Endothelial cell of umbilical vein (primary cell): ENCODE data around the gene KIAA0232. TPM values are rescaled to one million over a fixed set of nuclear protein-coding genes. Genes with fewer than 3 reads are reported as not detected.
"Not testable (repeated sequence)": the region's sequence is repeated elsewhere in the genome, so short reads cannot be mapped to it uniquely, and the experiment has no call there.

Experiments used
- BruUV-seq: library from RNA; stranded (reverse); fragments of 400-500 nt; replicated peaks from 2 replicates; lab custom pipeline; 2021; lab: Mats Ljungman, UMichigan
- CTCF ChIA-PET: fragments of 300-600, 350-600 bp; sonication (Branson Sonifier 250); formaldehyde crosslinking; loops from one replicate; lab custom pipeline; 2021; ENCODE audit warnings: antibody characterized with exemption, inconsistent platforms; lab: Charles Lee
- POLR2A ChIA-PET: fragments of 300-600, 350-600 bp; sonication (Branson Sonifier 250); formaldehyde crosslinking; loops from one replicate; lab custom pipeline; 2021; ENCODE audit warnings: antibody characterized with exemption, inconsistent platforms; lab: Charles Lee
- DNase-seq: peaks from one replicate; pipeline ENCODE4 v3.0.0-alpha.2; 2011; ENCODE audit warnings: low read depth, low spot score
- FAIRE-seq: peaks from 2 replicates; lab custom pipeline; 2011; peaks lifted over from hg19 to GRCh38; lab: Jason Lieb, UNC
- H2AFZ ChIP-seq: 2 replicates; pipeline ENCODE4 v1.6.0; 2012; ENCODE audit warnings: low read depth, low read length, control low read depth, inconsistent platforms
- H3K27ac ChIP-seq: 2 replicates; pipeline ENCODE4 v1.5.1; 2011; ENCODE audit warnings: low read depth, mild to moderate bottlenecking, control low read depth, low read length, moderate library complexity; ENCODE audit not compliant: insufficient read depth
- H3K27me3 ChIP-seq, 2 experiments: 2 replicates each; pipeline versions ENCODE4 v1.6.0 to v1.6.1; 2011; ENCODE audit warnings: low read length in 2 of 2, mixed read lengths in 1 of 2; ENCODE audit not compliant: control insufficient read depth in 2 of 2, insufficient read depth in 2 of 2
- H3K36me3 ChIP-seq, 2 experiments: 2 replicates in 1 of 2; 3 replicates in 1 of 2; pipeline ENCODE4 v1.5.1; 2011; ENCODE audit warnings: low read length in 2 of 2, mild to moderate bottlenecking in 1 of 2, moderate library complexity in 1 of 2; ENCODE audit not compliant: control insufficient read depth in 2 of 2, insufficient read depth in 2 of 2; ENCODE audit errors: extremely low read depth in 1 of 2
- H3K4me1 ChIP-seq: 3 replicates; pipeline ENCODE4 v1.5.1; 2011; ENCODE audit warnings: mild to moderate bottlenecking, low read length; ENCODE audit not compliant: control insufficient read depth, insufficient read depth; ENCODE audit errors: extremely low read depth
- H3K4me2 ChIP-seq: 2 replicates; pipeline ENCODE4 v1.6.1; 2011; ENCODE audit warnings: low read length, control low read depth, mixed read lengths; ENCODE audit not compliant: insufficient read depth
- H3K4me3 ChIP-seq, 3 experiments: fragments of 200-600 bp in 1 of 3; sonication (generic), shearing (Covaris generic) in 1 of 3; replicated peaks in 1 of 3; 2 replicates each; pipeline ENCODE4 v1.5.1; 2011 to 2016; ENCODE audit warnings: control low read depth in 3 of 3, low read length in 3 of 3, mild to moderate bottlenecking in 2 of 3, inconsistent platforms in 1 of 3, low read depth in 1 of 3, moderate library complexity in 1 of 3; ENCODE audit not compliant: insufficient read depth in 1 of 3
- H3K79me2 ChIP-seq: 2 replicates; pipeline ENCODE4 v1.6.0; 2012; ENCODE audit warnings: low read length, inconsistent platforms; ENCODE audit not compliant: control insufficient read depth, insufficient read depth
- H3K9ac ChIP-seq: replicated peaks from 2 replicates; pipeline ENCODE3; 2011; ENCODE audit warnings: low read length, control low read depth; ENCODE audit not compliant: insufficient read depth; ENCODE audit errors: extremely low read depth
- H3K9me1 ChIP-seq: replicated peaks from 3 replicates; pipeline ENCODE4 v1.6.0; 2011; ENCODE audit warnings: mild to moderate bottlenecking, low read length; ENCODE audit not compliant: control insufficient read depth, insufficient read depth; ENCODE audit errors: extremely low read depth
- H3K9me3 ChIP-seq: replicated peaks from 2 replicates; pipeline ENCODE4 v1.5.1; 2012; ENCODE audit warnings: low read length, inconsistent platforms; ENCODE audit not compliant: control insufficient read depth, insufficient read depth
- H4K20me1 ChIP-seq: replicated peaks from 2 replicates; pipeline ENCODE3; 2011; ENCODE audit warnings: mild to moderate bottlenecking, low read length; ENCODE audit not compliant: control insufficient read depth, insufficient read depth; ENCODE audit errors: extremely low read depth
- CTCF ChIP-seq, 2 donors: IDR thresholded peaks; 1 replicate in 1 of 2; 2 replicates in 1 of 2; pipeline ENCODE4 v1.5.1; 2011; ENCODE audit warnings: low read length in 2 of 2, mild to moderate bottlenecking in 2 of 2, moderate library complexity in 2 of 2, control low read depth in 1 of 2, inconsistent platforms in 1 of 2, low read depth in 1 of 2; ENCODE audit not compliant: insufficient read depth in 1 of 2; ENCODE audit errors: extremely low read depth in 1 of 2
- FOS ChIP-seq: IDR thresholded peaks from 2 replicates; pipeline ENCODE4 v1.6.1; 2011; ENCODE audit warnings: mild to moderate bottlenecking, low read length, moderate library complexity, borderline replicate concordance; ENCODE audit not compliant: insufficient read depth
- dilution Hi-C: fragments of 300-500 bp; cut with MboI; formaldehyde crosslinking; loops from one replicate; pipeline ENCODE4 v1.15.0; 2019; ENCODE audit warnings: low sequenced_read_pairs; ENCODE audit not compliant: extremely low pct_ligation_motif_present
- intact Hi-C: fragments of 100-400 bp; cut with micrococcal nuclease; formaldehyde crosslinking; loops from one replicate; pipeline ENCODE4 v1.10.0; 2022
- polyA plus RNA-seq, 4 experiments: library from polyadenylated mRNA; depleted of rRNA in 3 of 4; stranded (reverse) in 3 of 4; unstranded in 1 of 4; fragments of >200 nt; gene quantifications; 2 replicates each; pipeline versions ENCODE4 v1.2.1 to v1.2.3, GENCODE V29; 2011 to 2012; ENCODE audit warnings: missing spikeins in 1 of 4
- total RNA-seq: library from RNA; stranded (reverse); gene quantifications from 2 replicates; pipeline ENCODE4 v1.2.3, GENCODE V29; 2021

The KIAA0232 gene
- total and polyA plus RNA-seq, 2 donors (not counting 3 experiments of a cell fraction or from before 2014, with no cell fraction given), result 5.3 to 18.4 TPM

GRCh38 chr4:6910960-6911874, 128.7 kb downstream of the KIAA0232 start:
- FAIRE-seq (no peak), DNase-seq (no peak)
- H3K27ac ChIP-seq, result no peak overlapping the region
- peaks cover 0 to 7% of the 10 kb centered on the region in 2 experiments for H3K27me3 ChIP-seq
- TF ChIP-seq CTCF (IDR thresholded peaks at IDR 0.05; ENCODE audit: extremely low read depth in 1 of 2, insufficient read depth in 1 of 2, low read depth in 1 of 2, low read length in 2 of 2) (no peak), FOS (no peak)
- no peaks in the 10 kb centered on the region for H3K36me3 ChIP-seq
- H3K9me1 ChIP-seq, result no peaks in the 10 kb centered on the region
- no peaks in the 10 kb centered on the region for H3K9me3 ChIP-seq
- no peak overlapping the region for H3K4me3 ChIP-seq
- H3K4me1 ChIP-seq, result peaks cover 18% of the 10 kb centered on the region
- intact Hi-C loops (loop anchor here (2.0 kb wide), 1 partner anchor 32 kb away; no protein-coding TSS in a partner anchor), dilution Hi-C loops (no loop called here)
- H3K4me2 ChIP-seq, result no peak overlapping the region
- H2AFZ ChIP-seq, result no peak overlapping the region
- no peaks in the 10 kb centered on the region for H4K20me1 ChIP-seq
- H3K79me2 ChIP-seq, result no peaks in the 10 kb centered on the region
- BruUV-seq, result no TSS peak
- ChIA-PET POLR2A (no interaction called here), CTCF (interaction anchor here (0.8 to 2.3 kb wide), 7 partner anchors 10 to 191 kb away, joined by 3 to 7 read pairs (median 3); no protein-coding TSS in a partner anchor)
- no peak overlapping the region for H3K9ac ChIP-seq

GRCh38 chr4:6911917-6912316, 129.4 kb downstream of the KIAA0232 start:
- DNase-seq, H3K9ac ChIP-seq, H4K20me1 ChIP-seq, H3K79me2 ChIP-seq, H3K4me2 ChIP-seq, FAIRE-seq, H2AFZ ChIP-seq, dilution Hi-C loops, H3K9me3 ChIP-seq, H3K9me1 ChIP-seq, H3K27me3 ChIP-seq, H3K4me3 ChIP-seq, BruUV-seq, POLR2A ChIA-PET, H3K36me3 ChIP-seq, H3K27ac ChIP-seq: not testable (repeated sequence)
- peaks cover 23% of the 10 kb centered on the region for H3K4me1 ChIP-seq
- CTCF ChIA-PET, result interaction anchor here (0.8 to 2.3 kb wide), 6 partner anchors 9 to 191 kb away, joined by 3 to 7 read pairs (median 4); no protein-coding TSS in a partner anchor
- intact Hi-C loops, result loop anchor here (2.0 kb wide), 1 partner anchor 31 kb away; no protein-coding TSS in a partner anchor
